Epithelial cell of esophagus (primary cell): ENCODE data around the gene KLF13.

ENCODE experiments used
- DNase-seq: peaks from one replicate; pipeline ENCODE4 v3.0.0; 2010; ENCODE audit warnings: low read depth
- H3K4me3 ChIP-seq: 2 replicates; pipeline ENCODE4 v1.5.1; 2011; ENCODE audit warnings: mild to moderate bottlenecking, low read length, control low read depth
- TF ChIP-seq, protein P1 (sequence below): IDR thresholded peaks from 2 replicates; pipeline ENCODE4 v1.5.1; 2011; ENCODE audit warnings: low read depth, mild to moderate bottlenecking, low read length, control low read depth, inconsistent platforms; ENCODE audit not compliant: insufficient read depth; ENCODE audit errors: missing control alignments

The KLF13 gene

DNA sequence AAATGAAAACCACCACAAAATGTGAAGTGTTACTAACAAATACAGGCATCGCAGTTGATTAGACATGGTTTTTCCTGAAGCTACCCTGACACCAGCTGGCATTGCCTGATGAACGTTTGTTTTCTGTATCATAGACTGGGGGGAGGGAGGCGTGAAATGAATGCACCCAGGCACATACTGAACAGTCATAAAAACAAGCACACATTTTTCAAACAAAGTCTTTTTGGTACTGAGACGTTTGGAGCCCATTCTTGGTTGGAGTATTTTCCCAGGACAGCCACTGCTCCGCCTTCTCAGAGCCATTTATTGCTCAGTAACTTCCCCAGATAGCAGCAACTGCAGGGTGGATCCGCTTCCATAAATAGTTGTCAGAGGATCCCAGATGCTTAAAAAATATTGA lies 52.4 kb downstream of the KLF13 start:
- TF ChIP-seq, protein P1, sequence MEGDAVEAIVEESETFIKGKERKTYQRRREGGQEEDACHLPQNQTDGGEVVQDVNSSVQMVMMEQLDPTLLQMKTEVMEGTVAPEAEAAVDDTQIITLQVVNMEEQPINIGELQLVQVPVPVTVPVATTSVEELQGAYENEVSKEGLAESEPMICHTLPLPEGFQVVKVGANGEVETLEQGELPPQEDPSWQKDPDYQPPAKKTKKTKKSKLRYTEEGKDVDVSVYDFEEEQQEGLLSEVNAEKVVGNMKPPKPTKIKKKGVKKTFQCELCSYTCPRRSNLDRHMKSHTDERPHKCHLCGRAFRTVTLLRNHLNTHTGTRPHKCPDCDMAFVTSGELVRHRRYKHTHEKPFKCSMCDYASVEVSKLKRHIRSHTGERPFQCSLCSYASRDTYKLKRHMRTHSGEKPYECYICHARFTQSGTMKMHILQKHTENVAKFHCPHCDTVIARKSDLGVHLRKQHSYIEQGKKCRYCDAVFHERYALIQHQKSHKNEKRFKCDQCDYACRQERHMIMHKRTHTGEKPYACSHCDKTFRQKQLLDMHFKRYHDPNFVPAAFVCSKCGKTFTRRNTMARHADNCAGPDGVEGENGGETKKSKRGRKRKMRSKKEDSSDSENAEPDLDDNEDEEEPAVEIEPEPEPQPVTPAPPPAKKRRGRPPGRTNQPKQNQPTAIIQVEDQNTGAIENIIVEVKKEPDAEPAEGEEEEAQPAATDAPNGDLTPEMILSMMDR = no peak
- H3K4me3 ChIP-seq = no peak overlapping the region
- DNase-seq = no peak

DNA sequence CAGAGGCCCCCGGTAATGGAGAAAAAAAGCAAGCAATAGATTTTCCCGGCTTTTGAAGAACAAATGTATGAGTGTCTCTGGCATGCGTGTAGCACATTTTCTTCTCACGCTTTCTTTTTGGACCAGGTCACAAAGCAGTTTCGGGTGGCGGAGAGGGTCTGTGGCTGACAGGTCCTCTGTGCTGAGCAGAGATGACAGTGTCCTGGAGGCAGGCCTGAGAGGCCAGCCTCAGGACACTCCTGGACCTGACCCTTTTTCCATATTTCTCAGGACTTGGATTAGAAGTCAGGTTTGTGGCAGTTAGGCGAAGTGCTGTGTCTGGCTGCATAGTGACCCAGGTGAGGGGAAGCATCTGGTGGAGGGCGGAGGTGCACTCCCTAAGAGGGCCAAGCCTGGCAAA lies 52.9 kb downstream of the KLF13 start:
- TF ChIP-seq, protein P1 = no peak
- DNase-seq = no peak
- H3K4me3 ChIP-seq = no peak overlapping the region

DNA sequence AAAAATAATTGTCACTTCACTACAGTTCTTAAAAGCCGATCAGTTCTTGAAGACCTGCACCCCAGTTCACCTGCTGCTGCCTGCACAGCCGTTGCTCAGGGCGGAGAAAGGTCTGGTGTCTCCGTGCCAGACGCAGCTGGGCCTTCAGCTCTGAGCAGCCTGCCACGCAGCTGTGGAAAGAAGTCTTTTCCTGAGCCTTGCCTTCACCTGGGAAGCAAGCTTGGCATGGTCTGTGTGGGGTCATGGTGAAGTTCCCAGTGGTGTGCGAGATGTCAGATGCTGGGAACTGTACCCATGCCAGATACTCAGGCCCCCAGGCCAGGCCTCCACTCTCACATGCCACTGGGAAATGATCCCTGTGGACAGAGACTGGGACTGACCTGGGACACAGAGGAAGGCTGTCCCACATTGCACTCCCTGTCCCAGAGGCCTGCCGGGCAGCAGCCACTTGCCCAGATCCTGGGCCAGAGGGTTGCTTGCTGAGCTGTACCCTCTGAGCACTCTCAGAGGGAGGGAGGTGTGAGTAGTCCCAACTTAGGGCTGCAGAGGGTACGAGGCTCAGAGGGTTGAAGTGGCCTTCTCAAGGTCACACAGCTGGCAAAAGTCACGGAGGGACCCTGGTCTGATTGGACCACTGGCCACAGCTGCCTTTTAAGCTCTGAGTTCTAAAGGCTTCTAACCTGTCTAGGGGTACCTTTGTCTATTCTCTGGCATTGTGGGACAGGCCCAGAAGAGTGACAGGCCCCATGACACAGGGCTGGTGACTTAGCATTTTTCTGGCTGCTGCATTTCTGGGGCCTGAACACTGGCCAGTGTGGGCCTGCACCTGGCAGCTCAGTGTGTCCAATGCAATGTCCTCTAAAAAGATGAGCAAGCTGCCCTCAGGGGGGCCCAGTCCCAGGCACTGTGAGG lies 55.4 kb downstream of the KLF13 start:
- no peak for DNase-seq
- TF ChIP-seq, protein P1 = no peak
- H3K4me3 ChIP-seq = no peak overlapping the region

DNA sequence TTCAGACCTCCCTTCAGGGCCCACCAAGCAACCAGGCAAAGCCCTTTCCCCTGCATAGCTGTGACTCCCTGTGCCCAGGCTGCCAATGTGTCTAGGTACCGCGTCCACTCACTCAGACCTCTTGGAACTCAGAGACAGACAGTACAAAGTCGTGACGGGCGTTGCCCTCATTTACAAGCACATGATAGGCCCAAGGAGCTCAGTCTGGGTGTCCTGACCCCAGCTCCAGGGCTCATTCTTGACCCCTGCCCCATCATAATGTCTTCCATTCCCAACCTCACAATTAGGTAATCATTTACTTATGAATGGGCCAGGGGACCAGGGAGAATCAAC lies 56.0 kb downstream of the KLF13 start:
- H3K4me3 ChIP-seq = no peak overlapping the region
- no peak for DNase-seq
- TF ChIP-seq, protein P1 = no peak

DNA sequence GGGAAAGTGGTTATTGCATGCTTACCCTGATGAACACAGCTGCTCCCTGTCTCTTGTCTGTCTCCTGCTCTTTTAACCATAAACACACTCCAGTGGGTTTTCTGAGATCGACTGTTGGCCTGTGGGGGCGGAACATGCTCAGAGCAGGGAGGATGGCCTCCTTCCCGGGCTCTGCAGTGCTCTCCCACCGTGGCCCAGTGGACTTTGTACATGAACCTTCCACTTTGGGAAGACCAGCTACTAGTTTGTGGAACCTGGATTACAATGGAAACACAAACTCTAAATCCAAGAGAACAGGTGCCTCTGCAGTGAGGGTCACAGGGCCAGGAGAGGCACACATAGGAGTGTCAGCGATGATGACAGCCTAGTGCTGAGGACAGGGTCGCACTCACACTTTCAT lies 56.5 kb downstream of the KLF13 start:
- H3K4me3 ChIP-seq = no peak overlapping the region
- DNase-seq = no peak
- TF ChIP-seq, protein P1 = no peak

DNA sequence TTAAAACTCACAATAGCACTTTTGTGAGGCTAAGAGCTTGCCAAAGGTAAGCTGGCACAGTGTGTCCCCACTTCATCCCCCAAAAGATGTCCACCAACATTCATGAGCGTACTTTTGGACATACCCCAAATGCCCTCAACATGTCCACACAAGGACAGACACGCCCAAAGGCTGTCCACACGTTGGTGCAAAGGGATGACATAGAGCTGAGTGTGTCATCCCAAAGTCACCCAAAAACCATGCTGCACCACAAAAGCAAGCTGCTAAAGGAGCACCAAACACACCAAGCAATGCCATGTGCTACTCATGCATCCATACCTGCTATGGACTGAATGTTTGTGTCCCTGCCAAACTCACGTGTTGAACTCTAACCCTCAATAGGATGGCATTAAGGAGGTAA lies 57.9 kb downstream of the KLF13 start:
- peak; percentile 63 for DNase-seq
- TF ChIP-seq, protein P1 = no peak
- H3K4me3 ChIP-seq = no peak overlapping the region

DNA sequence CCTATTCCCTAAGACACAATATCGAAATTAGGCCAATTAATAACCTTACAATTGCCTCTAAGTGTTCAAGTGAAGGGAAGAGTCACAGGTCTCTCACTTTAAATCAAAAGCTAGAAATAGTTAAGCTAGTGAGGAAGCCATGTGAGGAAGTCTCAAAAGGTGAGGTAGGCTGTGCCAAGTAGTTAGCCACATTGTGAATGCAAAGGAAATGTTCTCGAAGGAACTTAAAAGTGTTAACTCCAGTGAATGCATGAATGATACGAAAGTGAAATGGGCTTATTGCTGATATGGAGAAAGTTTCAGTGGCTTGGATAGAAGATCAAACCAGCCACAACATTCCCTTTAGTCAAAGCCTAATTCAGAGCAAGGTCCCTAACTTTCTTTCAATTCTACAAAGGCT lies 59.1 kb downstream of the KLF13 start:
- TF ChIP-seq, protein P1 = no peak

More for the DNA sequence above, 59.1 kb downstream of the KLF13 start:
- DNase-seq = no peak
- no peak overlapping the region for H3K4me3 ChIP-seq
